Melanocyte of skin (primary cell): ENCODE measurements around the gene SCN3A. TPM values are rescaled to one million over a fixed set of nuclear protein-coding genes. Genes with fewer than 3 reads are reported as not detected.

ENCODE experiments used
- total RNA-seq, 2 donors: library from RNA; depleted of rRNA; stranded (reverse); fragments of >200 nt; gene quantifications; 2 replicates each; pipeline ENCODE4 v1.2.3, GENCODE V29; 2012

SCN3A gene
- total RNA-seq: under 1 TPM; 0.33 to 0.34 TPM

DNA sequence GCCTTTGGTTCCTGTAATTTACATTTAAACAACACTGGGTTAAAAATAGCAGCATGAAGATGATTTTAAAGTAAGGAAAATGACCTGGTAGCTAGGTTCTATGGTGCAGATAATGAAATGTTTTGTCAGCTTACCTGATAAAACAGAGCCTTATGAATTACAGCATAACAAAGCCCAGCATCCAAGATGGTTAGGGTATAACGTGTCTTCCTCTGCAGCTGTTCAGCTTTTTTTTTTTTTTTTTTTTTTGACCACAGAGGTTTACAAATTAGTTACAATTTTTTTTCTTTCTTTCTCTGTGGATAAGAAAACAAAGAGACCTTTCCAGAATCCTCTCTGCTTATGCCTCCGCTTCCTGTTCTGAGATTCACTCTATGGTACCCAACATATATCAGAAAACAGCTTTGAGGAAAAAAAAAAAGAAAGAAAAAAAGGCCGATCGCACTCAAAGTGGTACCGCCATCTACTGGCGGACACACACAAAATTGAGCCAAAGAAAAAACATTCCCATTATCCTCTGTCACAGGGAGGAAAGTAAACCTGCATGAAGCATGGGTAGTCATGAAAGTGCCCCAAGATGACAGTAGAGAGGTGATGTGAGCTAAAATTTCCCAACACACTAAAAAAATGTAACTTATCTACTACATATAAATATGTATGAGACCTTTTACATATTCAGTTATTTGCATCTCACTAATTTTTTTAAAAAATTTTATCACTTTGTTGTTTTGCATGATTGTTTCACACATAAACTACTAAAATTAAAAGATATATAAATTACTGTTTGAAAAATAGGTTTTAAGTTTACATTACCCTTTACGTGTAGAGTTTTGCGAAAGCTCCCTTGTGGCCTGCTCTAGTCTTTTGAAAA, at the start of gene SCN3A:
Gene SCN3A (minus strand): TSS at position 362 of the 871 bp plus-strand sequence. CDS start 27,656 bp downstream, outside the sequence.

DNA sequence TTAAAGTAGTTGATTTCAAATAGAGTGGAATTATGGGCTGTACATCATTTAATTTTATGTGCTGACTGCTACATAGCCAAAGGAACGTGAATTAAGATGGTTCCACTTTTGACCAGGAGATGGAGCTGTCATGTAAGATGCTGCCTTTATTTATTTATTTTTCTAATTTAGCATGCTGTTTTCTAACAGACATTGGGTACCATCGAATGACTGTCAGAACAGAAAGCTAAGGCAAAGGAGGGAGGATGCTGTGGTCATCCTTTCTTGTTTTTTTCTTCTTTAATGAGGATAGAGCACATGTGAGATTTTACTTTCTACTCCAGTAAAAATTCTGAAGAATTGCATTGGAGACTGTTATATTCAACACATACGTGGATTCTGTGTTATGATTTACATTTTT, 35.4 kb upstream of the SCN3A start, which contains the start of gene SCN2A:
Gene SCN2A (plus strand): TSS at position 185 of the 400 bp plus-strand sequence. CDS start 56,410 bp downstream, outside the sequence.

Other genes starting within 250 kb of the SCN3A start
- gene SLC38A11, start 248.5 kb downstream of the SCN3A start, total RNA-seq: under 1 TPM in 1 of 2 donors, not detected in 1; under 0.01 TPM
- under 1 TPM; 0.33 to 0.34 TPM for gene SCN2A, start 35.4 kb upstream of the SCN3A start, total RNA-seq